Measurements from ENCODE around the gene RAB4A. TPM values are rescaled to one million over a fixed set of nuclear protein-coding genes. Genes with fewer than 3 reads are reported as not detected.

RAB4A gene
- total and polyA plus RNA-seq, 2 of the 13 experiments (the other 11 are each of a cell fraction or from before 2014, with no cell fraction given) = 56.0 to 80.1 TPM

DNA sequence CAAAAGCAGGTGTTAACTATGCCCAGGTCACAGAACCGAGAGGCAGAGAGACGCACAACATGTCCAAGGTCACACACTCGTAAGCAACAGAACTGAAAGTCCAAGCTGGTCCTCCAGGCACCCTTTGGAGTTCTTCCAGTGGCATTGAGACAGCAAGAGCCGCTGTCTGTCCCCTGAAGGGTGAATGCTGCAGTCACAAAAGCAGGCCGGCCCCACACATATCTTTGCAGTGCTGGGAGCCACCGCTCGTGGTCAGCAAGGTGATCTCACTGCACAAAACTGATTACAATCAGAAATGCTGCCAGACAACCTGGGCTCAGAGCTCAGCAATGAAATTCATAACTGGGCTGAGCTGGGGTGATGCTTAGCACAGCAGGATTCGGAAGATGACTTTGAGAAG is 47.4 kb upstream of the RAB4A start (continued):
- TF ChIP-seq, protein P1, sequence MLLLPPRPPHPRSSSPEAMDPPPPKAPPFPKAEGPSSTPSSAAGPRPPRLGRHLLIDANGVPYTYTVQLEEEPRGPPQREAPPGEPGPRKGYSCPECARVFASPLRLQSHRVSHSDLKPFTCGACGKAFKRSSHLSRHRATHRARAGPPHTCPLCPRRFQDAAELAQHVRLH (CRISPR knock-in tag; IDR thresholded peaks at IDR 0.05; ENCODE audit: borderline replicate concordance, low read depth) = 0 out of 2 replicates have a peak, but pooled peaks have one; percentile 27
- TF ChIP-seq SMAD3 (CRISPR knock-in tag; IDR thresholded peaks at IDR 0.05) (0 out of 2 replicates have a peak, but pooled peaks have one; percentile 24), HMG20A (CRISPR knock-in tag; IDR thresholded peaks at IDR 0.05; ENCODE audit: borderline replicate concordance) (peak; percentile 46; the same call in 1 of the 2 replicates), FOSL2 (CRISPR knock-in tag; IDR thresholded peaks at IDR 0.05) (0 out of 2 replicates have a peak, but pooled peaks have one; percentile 40), NR2F6 (IDR thresholded peaks at IDR 0.05) (no peak; the same call in 1 of the 2 replicates), NR2F6 (CRISPR knock-in tag; IDR thresholded peaks at IDR 0.05) (peak; percentile 29; the same call in 1 of the 2 replicates), FOXO1 (CRISPR knock-in tag; IDR thresholded peaks at IDR 0.05) (peak; percentile 56; the same call in 1 of the 2 replicates), ZBTB38 (CRISPR knock-in tag; IDR thresholded peaks at IDR 0.05) (peak; percentile 32; the same call in 1 of the 2 replicates), MYNN (CRISPR knock-in tag; IDR thresholded peaks at IDR 0.05; ENCODE audit: low read depth) (no peak), SOX5 (CRISPR knock-in tag; IDR thresholded peaks at IDR 0.05; ENCODE audit: borderline replicate concordance) (peak; percentile 16; the same call in 1 of the 2 replicates), MED1 (CRISPR knock-in tag; IDR thresholded peaks at IDR 0.05) (peak; percentile 54; the same call in 1 of the 2 replicates), CHCHD3 (CRISPR knock-in tag; IDR thresholded peaks at IDR 0.05) (no peak), STAG1 (CRISPR knock-in tag; IDR thresholded peaks at IDR 0.05) (peak; percentile 13; the same call in 1 of the 2 replicates), SAP130 (CRISPR knock-in tag; IDR thresholded peaks at IDR 0.05; ENCODE audit: low read depth) (0 out of 2 replicates have a peak, but pooled peaks have one; percentile 26), GATAD2A (CRISPR knock-in tag; IDR thresholded peaks at IDR 0.05) (peak; percentile 48; the same call in 1 of the 2 replicates), ZSCAN9 (CRISPR knock-in tag; IDR thresholded peaks at IDR 0.05; ENCODE audit: borderline replicate concordance) (0 out of 2 replicates have a peak, but pooled peaks have one; percentile 16), HOXA3 (CRISPR knock-in tag; IDR thresholded peaks at IDR 0.05) (peak; percentile 35; the same call in 1 of the 2 replicates), RCOR2 (CRISPR knock-in tag; IDR thresholded peaks at IDR 0.05) (0 out of 2 replicates have a peak, but pooled peaks have one; percentile 36), ZNF292 (CRISPR knock-in tag; IDR thresholded peaks at IDR 0.05; ENCODE audit: borderline replicate concordance, low read depth) (peak; percentile 78; the same call in 1 of the 2 replicates), ZNF7 (CRISPR knock-in tag; IDR thresholded peaks at IDR 0.05) (no peak), NFYB (CRISPR knock-in tag; IDR thresholded peaks at IDR 0.05) (no peak)
- TF ChIP-seq, protein P2, sequence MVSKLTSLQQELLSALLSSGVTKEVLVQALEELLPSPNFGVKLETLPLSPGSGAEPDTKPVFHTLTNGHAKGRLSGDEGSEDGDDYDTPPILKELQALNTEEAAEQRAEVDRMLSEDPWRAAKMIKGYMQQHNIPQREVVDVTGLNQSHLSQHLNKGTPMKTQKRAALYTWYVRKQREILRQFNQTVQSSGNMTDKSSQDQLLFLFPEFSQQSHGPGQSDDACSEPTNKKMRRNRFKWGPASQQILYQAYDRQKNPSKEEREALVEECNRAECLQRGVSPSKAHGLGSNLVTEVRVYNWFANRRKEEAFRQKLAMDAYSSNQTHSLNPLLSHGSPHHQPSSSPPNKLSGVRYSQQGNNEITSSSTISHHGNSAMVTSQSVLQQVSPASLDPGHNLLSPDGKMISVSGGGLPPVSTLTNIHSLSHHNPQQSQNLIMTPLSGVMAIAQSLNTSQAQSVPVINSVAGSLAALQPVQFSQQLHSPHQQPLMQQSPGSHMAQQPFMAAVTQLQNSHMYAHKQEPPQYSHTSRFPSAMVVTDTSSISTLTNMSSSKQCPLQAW (CRISPR knock-in tag; IDR thresholded peaks at IDR 0.05) = 0 out of 2 replicates have a peak, but pooled peaks have one; percentile 41
- TF ChIP-seq, protein P3, sequence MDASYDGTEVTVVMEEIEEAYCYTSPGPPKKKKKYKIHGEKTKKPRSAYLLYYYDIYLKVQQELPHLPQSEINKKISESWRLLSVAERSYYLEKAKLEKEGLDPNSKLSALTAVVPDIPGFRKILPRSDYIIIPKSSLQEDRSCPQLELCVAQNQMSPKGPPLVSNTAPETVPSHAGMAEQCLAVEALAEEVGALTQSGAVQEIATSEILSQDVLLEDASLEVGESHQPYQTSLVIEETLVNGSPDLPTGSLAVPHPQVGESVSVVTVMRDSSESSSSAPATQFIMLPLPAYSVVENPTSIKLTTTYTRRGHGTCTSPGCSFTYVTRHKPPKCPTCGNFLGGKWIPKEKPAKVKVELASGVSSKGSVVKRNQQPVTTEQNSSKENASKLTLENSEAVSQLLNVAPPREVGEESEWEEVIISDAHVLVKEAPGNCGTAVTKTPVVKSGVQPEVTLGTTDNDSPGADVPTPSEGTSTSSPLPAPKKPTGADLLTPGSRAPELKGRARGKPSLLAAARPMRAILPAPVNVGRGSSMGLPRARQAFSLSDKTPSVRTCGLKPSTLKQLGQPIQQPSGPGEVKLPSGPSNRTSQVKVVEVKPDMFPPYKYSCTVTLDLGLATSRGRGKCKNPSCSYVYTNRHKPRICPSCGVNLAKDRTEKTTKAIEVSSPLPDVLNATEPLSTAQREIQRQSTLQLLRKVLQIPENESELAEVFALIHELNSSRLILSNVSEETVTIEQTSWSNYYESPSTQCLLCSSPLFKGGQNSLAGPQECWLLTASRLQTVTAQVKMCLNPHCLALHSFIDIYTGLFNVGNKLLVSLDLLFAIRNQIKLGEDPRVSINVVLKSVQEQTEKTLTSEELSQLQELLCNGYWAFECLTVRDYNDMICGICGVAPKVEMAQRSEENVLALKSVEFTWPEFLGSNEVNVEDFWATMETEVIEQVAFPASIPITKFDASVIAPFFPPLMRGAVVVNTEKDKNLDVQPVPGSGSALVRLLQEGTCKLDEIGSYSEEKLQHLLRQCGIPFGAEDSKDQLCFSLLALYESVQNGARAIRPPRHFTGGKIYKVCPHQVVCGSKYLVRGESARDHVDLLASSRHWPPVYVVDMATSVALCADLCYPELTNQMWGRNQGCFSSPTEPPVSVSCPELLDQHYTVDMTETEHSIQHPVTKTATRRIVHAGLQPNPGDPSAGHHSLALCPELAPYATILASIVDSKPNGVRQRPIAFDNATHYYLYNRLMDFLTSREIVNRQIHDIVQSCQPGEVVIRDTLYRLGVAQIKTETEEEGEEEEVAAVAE (CRISPR knock-in tag; IDR thresholded peaks at IDR 0.05; ENCODE audit: borderline replicate concordance) = 0 out of 2 replicates have a peak, but pooled peaks have one; percentile 20
- TF ChIP-seq, protein P4, sequence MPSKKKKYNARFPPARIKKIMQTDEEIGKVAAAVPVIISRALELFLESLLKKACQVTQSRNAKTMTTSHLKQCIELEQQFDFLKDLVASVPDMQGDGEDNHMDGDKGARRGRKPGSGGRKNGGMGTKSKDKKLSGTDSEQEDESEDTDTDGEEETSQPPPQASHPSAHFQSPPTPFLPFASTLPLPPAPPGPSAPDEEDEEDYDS (CRISPR knock-in tag; IDR thresholded peaks at IDR 0.05) = 0 out of 2 replicates have a peak, but pooled peaks have one; percentile 17
- TF ChIP-seq, protein P5, sequence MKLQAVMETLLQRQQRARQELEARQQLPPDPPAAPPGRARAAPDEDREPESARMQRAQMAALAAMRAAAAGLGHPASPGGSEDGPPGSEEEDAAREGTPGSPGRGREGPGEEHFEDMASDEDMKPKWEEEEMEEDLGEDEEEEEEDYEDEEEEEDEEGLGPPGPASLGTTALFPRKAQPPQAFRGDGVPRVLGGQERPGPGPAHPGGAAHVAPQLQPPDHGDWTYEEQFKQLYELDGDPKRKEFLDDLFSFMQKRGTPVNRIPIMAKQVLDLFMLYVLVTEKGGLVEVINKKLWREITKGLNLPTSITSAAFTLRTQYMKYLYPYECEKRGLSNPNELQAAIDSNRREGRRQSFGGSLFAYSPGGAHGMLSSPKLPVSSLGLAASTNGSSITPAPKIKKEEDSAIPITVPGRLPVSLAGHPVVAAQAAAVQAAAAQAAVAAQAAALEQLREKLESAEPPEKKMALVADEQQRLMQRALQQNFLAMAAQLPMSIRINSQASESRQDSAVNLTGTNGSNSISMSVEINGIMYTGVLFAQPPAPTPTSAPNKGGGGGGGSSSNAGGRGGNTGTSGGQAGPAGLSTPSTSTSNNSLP (IDR thresholded peaks at IDR 0.05; ENCODE audit: low read depth, low read length) = peak; percentile 50; the same call in 1 of the 2 replicates

Measured in HepG2 (cell line).